GM12874 (cell line): ENCODE data around the gene SLC44A2.

Experiments used
- CTCF ChIP-seq: IDR thresholded peaks from 2 replicates; pipeline ENCODE4 v1.5.1; 2011; ENCODE audit warnings: low read depth, mild to moderate bottlenecking, control low read depth, low read length, moderate library complexity; ENCODE audit not compliant: insufficient read depth

Gene SLC44A2

GRCh38 chr19:10642473-10643171, 17.3 kb downstream of the SLC44A2 start:
- TF ChIP-seq CTCF = no peak

- no peak for TF ChIP-seq CTCF
Measured at GRCh38 chr19:10643172-10643967, 18.0 kb downstream of the SLC44A2 start.

- no peak for TF ChIP-seq CTCF
Measured at GRCh38 chr19:10643968-10644259, 18.6 kb downstream of the SLC44A2 start.

- peak; percentile 88 for TF ChIP-seq CTCF
Measured at GRCh38 chr19:10644260-10645007, 19.1 kb downstream of the SLC44A2 start.

GRCh38 chr19:10646456-10647159, 21.3 kb downstream of the SLC44A2 start:
- TF ChIP-seq CTCF = no peak

GRCh38 chr19:10648360-10648759, 23.0 kb downstream of the SLC44A2 start:
- no peak for TF ChIP-seq CTCF

- TF ChIP-seq CTCF = no peak
Measured at GRCh38 chr19:10651851-10652250, 26.5 kb downstream of the SLC44A2 start.
